ENCODE measurements around the gene DLGAP1.
A peak's percentile ranks its signal among the peaks of the same experiment; 100 is the strongest.

Gene DLGAP1

GRCh38 chr18:3510024-3510423 lies 945.1 kb downstream of the DLGAP1 start:
- DNase-seq, result no peak

DNA sequence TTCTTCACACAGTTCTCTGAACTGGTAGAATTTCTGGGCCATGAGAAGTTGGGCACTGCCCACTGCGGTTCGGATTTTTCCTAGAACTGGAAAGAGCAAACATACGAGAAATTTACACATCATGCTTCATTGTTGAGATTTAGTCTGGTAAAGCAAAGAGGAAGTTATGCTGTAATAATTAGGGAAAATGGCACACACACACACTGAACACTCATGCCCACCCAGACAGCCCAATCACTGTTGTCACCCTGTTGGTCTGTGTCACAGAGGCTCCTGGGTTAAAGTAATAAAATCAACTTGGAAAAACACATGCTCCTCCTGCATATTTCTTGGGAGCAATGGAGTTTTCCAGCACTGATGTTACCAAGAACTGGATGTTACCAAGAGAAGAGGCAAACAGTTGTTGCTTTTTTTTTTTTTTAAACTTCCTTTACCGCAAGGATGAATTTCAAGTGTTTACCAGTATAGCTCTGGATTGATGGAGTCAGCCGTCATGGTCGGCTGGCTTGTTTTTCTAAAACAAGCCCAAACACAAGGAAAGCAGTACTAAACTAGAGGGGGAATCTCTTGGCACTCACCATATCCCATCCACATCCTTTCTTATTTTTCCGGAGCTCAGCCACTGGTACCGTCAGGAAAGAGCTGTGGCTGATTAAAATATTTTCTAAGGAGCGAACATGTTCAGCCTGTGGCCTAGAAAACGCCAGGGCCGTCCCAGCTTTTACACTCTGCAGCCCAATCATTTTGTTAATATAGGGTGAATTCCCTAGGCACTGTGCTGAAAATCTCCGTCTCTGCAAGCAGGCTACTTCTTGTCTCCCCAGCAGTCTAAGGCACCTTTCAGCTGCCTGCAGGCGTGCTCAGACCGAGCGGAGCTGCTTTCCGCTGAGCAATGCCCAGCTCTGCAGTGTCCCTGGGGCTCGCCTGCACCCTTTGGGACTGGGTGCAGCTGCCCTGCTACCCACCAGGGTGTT lies 946.2 kb downstream of the DLGAP1 start:
- no peak for DNase-seq

- no peak for DNase-seq
Measured at GRCh38 chr18:3504637-3505036, 950.5 kb downstream of the DLGAP1 start.

- DNase-seq, result no peak
Measured at GRCh38 chr18:3502650-3503049, 952.5 kb downstream of the DLGAP1 start.

DNA sequence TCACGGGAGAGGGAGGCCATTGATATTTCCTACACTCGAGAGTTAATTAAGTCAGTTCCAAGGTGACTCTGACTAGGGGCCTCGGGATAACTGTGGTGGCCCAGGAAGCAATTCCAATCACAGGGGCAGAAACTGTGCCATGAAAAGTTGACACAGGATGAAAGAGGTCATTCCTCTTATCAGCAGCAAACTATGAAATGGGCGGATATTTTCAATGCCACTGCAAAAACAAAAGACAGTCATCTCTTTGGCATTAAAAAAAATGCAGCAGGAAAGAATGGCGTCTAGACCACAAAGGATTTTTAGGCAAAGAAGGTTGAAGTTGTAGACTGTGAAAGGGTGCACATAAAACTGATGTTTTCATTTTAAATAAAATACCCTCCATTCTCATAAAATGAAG lies 955.1 kb downstream of the DLGAP1 start:
- no peak for DNase-seq

DNA sequence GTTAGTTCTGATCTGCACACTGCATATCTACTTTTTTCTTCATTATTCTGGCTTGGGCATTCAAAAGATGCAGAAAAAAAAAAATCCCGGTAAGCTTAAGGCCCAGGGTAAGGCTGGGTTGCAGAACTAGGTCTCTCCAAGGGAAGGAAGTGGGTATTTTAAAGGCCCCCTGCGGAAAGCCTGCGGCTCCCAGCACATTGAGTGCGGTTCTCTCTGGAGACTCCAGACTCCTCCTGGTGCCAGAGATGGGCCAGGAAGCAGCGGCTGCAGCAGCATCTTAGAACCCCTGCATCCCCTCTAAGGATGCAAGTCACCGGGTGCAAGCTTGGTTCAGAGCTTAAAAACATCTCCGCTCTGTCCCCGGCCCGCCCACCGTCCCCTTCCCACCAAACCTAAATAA lies 955.6 kb downstream of the DLGAP1 start:
- DNase-seq, result no peak

DNA sequence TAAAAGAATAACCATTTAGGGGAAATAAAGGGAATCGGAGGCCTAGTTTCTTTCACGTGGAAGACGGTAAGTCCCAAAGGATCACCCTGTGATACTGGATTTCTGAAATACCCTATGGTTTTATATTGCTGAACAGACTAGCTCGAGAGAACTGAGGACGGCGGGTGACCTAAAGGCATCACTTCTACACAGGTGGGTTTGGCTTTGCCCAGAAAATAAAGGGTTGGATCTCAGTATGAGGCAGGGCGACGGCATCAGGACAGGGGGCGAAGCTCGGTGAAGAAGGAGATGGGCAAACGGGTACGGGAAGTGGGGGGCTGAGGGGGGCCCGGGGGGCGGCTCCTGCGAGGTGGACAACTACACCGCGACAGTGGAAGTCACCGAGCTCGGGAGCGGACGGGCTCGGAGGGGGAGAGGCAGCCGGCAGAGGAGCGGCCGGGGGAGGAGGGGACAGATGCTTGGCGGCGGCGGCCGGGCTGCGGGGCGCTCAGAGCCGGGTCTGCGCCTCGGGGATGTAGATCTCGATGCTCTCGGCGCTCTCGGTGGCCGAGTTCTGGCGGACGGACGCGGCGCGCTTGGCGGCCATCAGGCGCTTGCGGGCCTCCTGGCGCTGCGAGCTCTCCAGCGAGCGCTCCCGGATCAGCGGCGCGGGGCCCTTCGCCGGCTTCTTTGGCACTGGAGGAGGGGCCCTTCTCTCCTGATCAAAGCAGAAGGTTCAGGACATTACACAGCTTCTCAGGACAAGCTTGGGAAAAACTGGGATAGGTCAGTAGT lies 956.2 kb downstream of the DLGAP1 start:
- no peak for DNase-seq

- DNase-seq, result no peak
Measured at GRCh38 chr18:3495691-3496430, 959.2 kb downstream of the DLGAP1 start.

GRCh38 chr18:3494569-3494968 lies 960.5 kb downstream of the DLGAP1 start:
- no peak for DNase-seq

- no peak for DNase-seq
Measured at GRCh38 chr18:3494245-3494526, 960.9 kb downstream of the DLGAP1 start.

DNA sequence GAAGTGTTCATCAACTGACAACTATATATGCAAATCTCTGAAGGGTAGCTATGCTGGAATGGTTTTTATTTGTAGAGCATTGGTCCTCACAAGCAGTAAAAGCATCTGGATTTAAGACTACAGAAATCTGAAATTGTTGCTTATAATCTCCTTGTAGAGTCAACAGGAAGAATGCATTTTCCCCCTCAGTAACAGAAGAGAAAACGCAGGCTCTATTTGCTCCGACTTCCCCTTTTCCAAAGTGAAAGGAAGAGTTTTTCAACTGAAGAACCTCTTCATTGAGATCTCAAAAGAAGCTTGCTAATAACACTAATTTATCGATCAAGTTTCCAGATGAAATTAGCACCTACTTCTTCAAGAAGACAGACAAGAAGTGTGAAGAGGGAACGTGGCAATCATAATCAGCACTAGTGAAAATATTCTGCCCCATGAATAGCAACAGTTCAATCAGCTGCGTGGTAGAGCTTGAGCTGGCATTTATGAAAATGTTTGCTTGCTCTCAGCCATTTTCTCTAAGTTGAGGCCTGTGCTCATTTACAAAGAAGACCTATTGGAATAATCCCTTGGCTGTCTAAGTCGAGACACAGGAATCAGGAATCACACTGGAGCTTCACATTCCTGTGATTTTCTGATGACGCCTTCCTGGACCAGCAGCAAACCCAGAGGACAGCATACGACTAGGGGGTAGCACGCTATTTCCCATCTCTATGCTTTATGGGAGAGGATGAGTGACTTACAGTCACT lies 961.4 kb downstream of the DLGAP1 start:
- peak; percentile 12 for DNase-seq

- DNase-seq, result no peak
Measured at GRCh38 chr18:3492721-3493120, 962.4 kb downstream of the DLGAP1 start.

DNA sequence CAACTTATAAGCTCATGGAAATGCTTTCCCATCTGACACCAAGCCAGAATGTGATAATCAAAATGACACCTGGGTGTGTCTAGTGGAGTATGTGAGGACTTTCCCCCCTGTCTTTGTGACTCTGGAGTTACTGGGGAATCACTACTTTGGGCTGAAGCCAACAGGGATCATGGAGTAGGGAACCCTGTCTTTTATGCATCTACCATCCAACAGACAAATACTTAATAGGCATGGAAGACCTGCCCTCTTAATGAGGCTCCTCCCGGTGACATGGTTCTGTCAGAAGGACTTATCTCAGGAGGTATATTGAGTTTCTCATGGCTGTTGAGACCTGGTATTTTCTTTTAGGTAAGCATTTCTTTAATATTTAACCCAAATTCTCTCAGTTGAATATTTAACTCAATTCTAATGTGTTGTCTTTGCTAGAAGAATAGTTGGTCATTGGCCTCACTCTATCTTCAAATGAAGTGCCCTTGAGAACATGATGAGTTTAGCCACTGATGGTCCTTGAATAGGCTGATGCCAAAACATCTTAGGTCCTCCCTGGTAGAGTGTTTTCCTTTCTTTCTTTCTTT lies 963.0 kb downstream of the DLGAP1 start:
- DNase-seq, result no peak

GRCh38 chr18:3489462-3489861 lies 965.6 kb downstream of the DLGAP1 start:
- no peak for DNase-seq

DNA sequence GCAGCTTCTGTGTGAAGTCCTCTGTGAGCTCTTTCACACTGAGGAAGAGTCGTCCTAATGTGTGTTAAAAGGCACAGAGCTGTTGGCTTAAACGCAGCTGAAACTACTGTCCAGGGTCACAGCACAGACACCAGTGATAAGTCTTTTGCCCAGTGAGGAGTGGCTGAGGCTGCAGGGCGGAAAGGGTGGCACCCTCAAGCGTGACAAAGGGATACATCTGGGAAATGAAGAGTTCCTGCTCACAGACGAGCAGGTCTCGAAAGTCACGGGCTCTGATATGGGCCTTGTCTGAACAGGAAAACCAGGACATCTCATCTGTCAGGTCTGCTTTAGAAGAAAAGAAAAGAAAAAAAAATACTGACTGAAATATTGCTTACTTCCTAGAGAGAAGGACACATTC lies 968.6 kb downstream of the DLGAP1 start:
- DNase-seq, result no peak

- DNase-seq, result no peak
Measured at GRCh38 chr18:3485153-3486149, 969.7 kb downstream of the DLGAP1 start.

DNA sequence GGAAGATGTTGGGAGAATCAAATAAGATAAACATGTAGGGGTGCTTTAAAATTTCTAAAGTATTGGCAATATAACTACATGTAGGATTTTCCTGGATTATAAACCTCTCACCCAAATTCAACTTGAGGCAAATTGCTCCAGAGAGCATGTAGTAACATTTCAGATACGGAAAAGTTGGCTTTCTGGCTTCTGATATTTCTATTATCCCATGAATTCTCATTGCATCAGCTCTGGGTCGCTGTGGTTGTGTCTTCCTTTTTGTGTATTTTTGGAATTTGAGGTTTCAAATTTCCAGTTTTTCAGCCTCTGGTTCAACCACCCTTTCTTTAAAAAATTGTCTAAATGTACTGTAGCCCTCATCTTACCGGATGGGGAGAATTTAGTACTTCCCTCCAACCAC lies 972.8 kb downstream of the DLGAP1 start:
- DNase-seq, result no peak

GRCh38 chr18:3481696-3482210 lies 973.4 kb downstream of the DLGAP1 start:
- peak; percentile 79 for DNase-seq

DNA sequence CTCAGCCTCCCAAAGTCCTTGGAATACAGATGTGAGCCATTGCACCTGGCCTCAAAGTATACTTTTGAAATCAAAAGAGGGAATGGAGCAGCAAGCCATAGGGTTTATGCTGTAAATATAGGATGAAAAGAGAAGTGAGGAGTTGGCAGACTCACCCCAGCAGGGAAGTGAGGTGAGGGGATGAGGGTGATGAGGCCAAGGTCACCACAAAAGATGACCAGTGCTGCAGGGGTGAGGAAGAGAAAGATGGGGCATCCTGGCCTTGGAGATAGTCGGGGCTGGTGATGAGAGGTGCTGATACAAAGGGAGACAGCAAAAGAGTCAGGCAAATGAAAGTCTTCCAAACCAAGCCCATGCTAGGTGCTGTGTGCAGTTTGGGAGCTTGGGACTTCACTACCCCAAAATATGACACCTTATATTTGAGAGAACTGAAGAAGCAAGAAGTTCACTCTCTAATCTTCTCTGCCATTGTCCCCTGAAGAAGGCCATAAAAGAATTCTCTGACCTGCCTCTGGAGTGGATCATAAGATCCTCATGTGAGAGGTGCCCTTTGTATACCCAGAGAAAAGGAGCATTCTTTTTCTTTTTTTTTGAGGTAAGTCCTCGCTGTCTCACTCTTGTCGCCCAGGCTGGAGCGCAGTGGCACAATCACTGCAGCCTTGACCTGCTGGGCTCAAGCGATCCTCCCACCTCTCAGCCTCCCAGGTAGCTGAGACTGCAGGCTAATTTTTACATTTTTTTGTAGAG lies 974.1 kb downstream of the DLGAP1 start:
- no peak for DNase-seq

- no peak for DNase-seq
Measured at GRCh38 chr18:3479978-3480509, 975.1 kb downstream of the DLGAP1 start.

Data from NCI-H82 (cell line).